ENCODE measurements around the gene KREMEN2. TPM values are rescaled to one million over a fixed set of nuclear protein-coding genes. Genes with fewer than 3 reads are reported as not detected.

The KREMEN2 gene
- total RNA-seq, 4 donors from 2014 or later = not detected

DNA sequence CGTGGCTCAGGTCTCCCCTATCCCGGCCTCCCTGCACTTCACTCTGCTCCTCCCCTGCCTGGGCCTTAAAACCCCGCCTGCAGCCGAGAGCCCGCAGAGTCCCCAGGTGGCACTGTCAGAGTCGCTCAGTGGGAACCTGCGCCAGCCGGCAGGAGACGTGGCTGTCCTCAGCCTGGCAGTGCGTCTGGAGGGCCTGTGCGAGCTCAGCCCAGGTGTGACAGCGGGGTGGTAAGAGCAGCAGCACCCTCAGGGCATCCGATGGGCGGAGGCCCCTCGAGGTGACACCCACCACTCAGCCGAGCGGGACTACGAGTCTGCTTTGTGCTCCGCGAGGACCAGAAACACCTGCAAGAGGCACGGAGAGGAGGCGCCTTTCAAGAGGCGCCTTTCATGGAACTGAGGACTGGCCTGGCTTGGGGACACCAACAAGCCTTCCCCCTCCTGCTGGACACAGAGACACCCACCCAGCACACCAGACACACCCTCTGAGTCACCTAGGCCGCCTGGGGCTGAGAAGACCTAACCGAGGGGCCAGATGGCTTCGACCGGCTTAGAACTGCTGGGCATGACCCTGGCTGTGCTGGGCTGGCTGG lies 48.8 kb downstream of the KREMEN2 start, which contains the start of gene CLDN9:
TSS of gene CLDN9 (plus strand) at position 96 of the 593 bp plus-strand sequence. CDS start at position 536, 440 bp downstream.
- ATAC-seq (ENCODE audit: low FRiP score) = no peak
- TF ChIP-seq, protein P1, sequence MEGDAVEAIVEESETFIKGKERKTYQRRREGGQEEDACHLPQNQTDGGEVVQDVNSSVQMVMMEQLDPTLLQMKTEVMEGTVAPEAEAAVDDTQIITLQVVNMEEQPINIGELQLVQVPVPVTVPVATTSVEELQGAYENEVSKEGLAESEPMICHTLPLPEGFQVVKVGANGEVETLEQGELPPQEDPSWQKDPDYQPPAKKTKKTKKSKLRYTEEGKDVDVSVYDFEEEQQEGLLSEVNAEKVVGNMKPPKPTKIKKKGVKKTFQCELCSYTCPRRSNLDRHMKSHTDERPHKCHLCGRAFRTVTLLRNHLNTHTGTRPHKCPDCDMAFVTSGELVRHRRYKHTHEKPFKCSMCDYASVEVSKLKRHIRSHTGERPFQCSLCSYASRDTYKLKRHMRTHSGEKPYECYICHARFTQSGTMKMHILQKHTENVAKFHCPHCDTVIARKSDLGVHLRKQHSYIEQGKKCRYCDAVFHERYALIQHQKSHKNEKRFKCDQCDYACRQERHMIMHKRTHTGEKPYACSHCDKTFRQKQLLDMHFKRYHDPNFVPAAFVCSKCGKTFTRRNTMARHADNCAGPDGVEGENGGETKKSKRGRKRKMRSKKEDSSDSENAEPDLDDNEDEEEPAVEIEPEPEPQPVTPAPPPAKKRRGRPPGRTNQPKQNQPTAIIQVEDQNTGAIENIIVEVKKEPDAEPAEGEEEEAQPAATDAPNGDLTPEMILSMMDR (IDR thresholded peaks at IDR 0.05) = no peak
- no peak for DNase-seq (ENCODE audit: low spot score)

DNA sequence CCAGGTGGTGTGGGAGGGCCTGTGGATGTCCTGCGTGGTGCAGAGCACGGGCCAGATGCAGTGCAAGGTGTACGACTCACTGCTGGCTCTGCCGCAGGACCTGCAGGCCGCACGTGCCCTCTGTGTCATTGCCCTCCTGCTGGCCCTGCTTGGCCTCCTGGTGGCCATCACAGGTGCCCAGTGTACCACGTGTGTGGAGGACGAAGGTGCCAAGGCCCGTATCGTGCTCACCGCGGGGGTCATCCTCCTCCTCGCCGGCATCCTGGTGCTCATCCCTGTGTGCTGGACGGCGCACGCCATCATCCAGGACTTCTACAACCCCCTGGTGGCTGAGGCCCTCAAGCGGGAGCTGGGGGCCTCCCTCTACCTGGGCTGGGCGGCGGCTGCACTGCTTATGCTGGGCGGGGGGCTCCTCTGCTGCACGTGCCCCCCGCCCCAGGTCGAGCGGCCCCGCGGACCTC lies 49.4 kb downstream of the KREMEN2 start:
- TF ChIP-seq, protein P1 (IDR thresholded peaks at IDR 0.05) = no peak
- DNase-seq (ENCODE audit: low spot score) (no peak), ATAC-seq (ENCODE audit: low FRiP score) (no peak)

- TF ChIP-seq, protein P1 (IDR thresholded peaks at IDR 0.05) = no peak
- ATAC-seq (ENCODE audit: low FRiP score) (no peak), DNase-seq (ENCODE audit: low spot score) (no peak)
These were observed 50.1 kb downstream of the KREMEN2 start for GRCh38 chr16:3013998-3014690.

DNA sequence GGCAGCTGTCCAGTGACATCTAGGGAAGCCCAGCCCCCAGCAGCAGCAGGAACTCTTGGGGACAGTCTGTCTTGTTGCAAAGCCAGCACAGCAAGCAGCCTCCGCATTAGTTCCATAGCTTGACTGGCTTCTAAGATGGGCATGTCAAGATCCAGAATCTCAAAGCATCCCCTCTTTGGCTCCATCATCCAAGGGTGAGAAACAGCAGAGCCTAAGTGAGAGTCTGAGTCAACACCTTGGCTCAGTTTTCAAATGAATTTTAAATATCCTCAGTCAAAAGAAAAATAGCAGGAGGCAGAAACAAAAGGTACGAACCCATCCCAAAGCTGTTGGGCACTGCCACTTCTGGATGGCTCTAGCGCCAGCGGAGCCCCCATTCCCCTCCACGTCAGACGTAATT lies 50.9 kb downstream of the KREMEN2 start:
- ATAC-seq (ENCODE audit: low FRiP score) (no peak), DNase-seq (ENCODE audit: low spot score) (no peak)
- TF ChIP-seq, protein P1 (IDR thresholded peaks at IDR 0.05) = no peak

GRCh38 chr16:3015865-3016521 lies 51.9 kb downstream of the KREMEN2 start:
- TF ChIP-seq, protein P1 (IDR thresholded peaks at IDR 0.05) = no peak
- DNase-seq (ENCODE audit: low spot score) (no peak), ATAC-seq (ENCODE audit: low FRiP score) (no peak)

DNA sequence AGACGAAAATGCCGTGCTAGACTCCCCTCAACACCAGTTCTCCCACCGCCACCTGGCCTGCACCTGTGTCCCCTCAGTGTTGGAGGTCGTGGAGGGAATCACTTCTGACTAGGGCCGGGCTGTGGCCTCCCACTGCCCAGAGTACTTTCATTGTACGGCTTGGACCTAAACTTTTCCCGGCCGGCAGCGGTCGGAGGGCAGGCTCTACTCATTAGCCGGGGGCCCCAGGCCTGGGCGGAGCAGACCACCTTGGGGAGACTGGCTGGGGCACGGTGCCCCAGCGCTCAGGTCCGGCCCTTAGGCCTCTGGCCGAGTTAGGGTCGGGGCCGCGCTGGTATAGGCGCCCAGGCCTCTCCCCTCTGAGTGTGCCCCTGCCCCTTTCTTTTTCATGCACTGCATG lies 53.3 kb downstream of the KREMEN2 start:
- TF ChIP-seq, protein P1 (IDR thresholded peaks at IDR 0.05) = no peak

More for the DNA sequence above, 53.3 kb downstream of the KREMEN2 start:
- ATAC-seq (ENCODE audit: low FRiP score) (no peak), DNase-seq (ENCODE audit: low spot score) (no peak)

Small RNA genes within 50 kb of the gene (small RNA-seq; reads per million reads assigned to genes)
- gene LINC00514 = 0.39 reads per million

Other genes with a start within 250 kb of the KREMEN2 start
- gene PRSS27, start 244.1 kb upstream of the KREMEN2 start, total RNA-seq = 1 to 10 TPM in 2 of 4 donors, under 1 TPM in 2; 0.65 to 1.2 (median 1.0) TPM
- 100 to 1,000 TPM; 230 to 465 (median 368) TPM for gene SRRM2, start 211.6 kb upstream of the KREMEN2 start, total RNA-seq
- 100 to 1,000 TPM; 181 to 341 (median 323) TPM for gene ELOB, start 187.0 kb upstream of the KREMEN2 start, total RNA-seq
- not detected for gene PRSS33, start 176.7 kb upstream of the KREMEN2 start, total RNA-seq
- gene PRSS41, start 165.8 kb upstream of the KREMEN2 start, total RNA-seq = not detected
- 1 to 10 TPM in 1 of 4 donors, under 1 TPM in 1, not detected in 2; 0.65 to 1.0 TPM for gene PRSS21, start 147.0 kb upstream of the KREMEN2 start, total RNA-seq
- 1 to 10 TPM in 1 of 4 donors, not detected in 3; 1.0 TPM for gene ZG16B, start 134.0 kb upstream of the KREMEN2 start, total RNA-seq
- gene PRSS22, start 106.1 kb upstream of the KREMEN2 start, total RNA-seq = not detected
- gene FLYWCH2, start 81.1 kb upstream of the KREMEN2 start, total RNA-seq = 10 to 100 TPM; 22.1 to 78.7 (median 37.3) TPM
- gene FLYWCH1, start 52.3 kb upstream of the KREMEN2 start, total RNA-seq = 10 to 100 TPM; 14.8 to 45.6 (median 26.6) TPM
- 1 to 10 TPM; 1.9 to 6.8 (median 3.5) TPM for gene PAQR4, start 5.1 kb downstream of the KREMEN2 start, total RNA-seq
- 1 to 10 TPM in 1 of 4 donors, under 1 TPM in 2, not detected in 1; 0.25 to 1.7 (median 0.79) TPM for gene PKMYT1, start 16.2 kb downstream of the KREMEN2 start, total RNA-seq
- under 1 TPM in 2 of 4 donors, not detected in 2; 0.24 to 0.63 TPM for gene CLDN9, start 48.6 kb downstream of the KREMEN2 start, total RNA-seq
- gene CLDN6, start 53.9 kb downstream of the KREMEN2 start, total RNA-seq = not detected
- 100 to 1,000 TPM in 2 of 4 donors, 10 to 100 TPM in 1, 1 to 10 TPM in 1; 9.0 to 465 (median 94.3) TPM for gene TNFRSF12A, start 56.1 kb downstream of the KREMEN2 start, total RNA-seq
- gene HCFC1R1, start 59.7 kb downstream of the KREMEN2 start, total RNA-seq = 10 to 100 TPM in 3 of 4 donors, 1 to 10 TPM in 1; 8.5 to 20.6 (median 13.1) TPM
- gene THOC6, start 59.8 kb downstream of the KREMEN2 start, total RNA-seq = 10 to 100 TPM; 15.7 to 33.9 (median 26.7) TPM
- under 1 TPM in 1 of 4 donors, not detected in 3; 0.47 TPM for gene BICDL2, start 72.7 kb downstream of the KREMEN2 start, total RNA-seq
- 10 to 100 TPM in 1 of 4 donors, 1 to 10 TPM in 3; 1.2 to 38.8 (median 2.2) TPM for gene MMP25, start 82.3 kb downstream of the KREMEN2 start, total RNA-seq
- 10 to 100 TPM; 16.5 to 73.0 (median 25.6) TPM for gene IL32, start 101.4 kb downstream of the KREMEN2 start, total RNA-seq
- gene ZSCAN10, start 135.0 kb downstream of the KREMEN2 start, total RNA-seq = under 1 TPM in 1 of 4 donors, not detected in 3; 0.28 TPM
- 10 to 100 TPM in 2 of 4 donors, 1 to 10 TPM in 2; 7.1 to 16.1 (median 9.7) TPM for gene ZNF205, start 148.3 kb downstream of the KREMEN2 start, total RNA-seq
- 1 to 10 TPM; 1.8 to 4.1 (median 3.6) TPM for gene ZNF213, start 170.8 kb downstream of the KREMEN2 start, total RNA-seq
- not detected for gene OR1F1, start 223.9 kb downstream of the KREMEN2 start, total RNA-seq

All from omental fat pad (tissue), 4 donors.